ENCODE measurements around the gene KLHL30.

DNA sequence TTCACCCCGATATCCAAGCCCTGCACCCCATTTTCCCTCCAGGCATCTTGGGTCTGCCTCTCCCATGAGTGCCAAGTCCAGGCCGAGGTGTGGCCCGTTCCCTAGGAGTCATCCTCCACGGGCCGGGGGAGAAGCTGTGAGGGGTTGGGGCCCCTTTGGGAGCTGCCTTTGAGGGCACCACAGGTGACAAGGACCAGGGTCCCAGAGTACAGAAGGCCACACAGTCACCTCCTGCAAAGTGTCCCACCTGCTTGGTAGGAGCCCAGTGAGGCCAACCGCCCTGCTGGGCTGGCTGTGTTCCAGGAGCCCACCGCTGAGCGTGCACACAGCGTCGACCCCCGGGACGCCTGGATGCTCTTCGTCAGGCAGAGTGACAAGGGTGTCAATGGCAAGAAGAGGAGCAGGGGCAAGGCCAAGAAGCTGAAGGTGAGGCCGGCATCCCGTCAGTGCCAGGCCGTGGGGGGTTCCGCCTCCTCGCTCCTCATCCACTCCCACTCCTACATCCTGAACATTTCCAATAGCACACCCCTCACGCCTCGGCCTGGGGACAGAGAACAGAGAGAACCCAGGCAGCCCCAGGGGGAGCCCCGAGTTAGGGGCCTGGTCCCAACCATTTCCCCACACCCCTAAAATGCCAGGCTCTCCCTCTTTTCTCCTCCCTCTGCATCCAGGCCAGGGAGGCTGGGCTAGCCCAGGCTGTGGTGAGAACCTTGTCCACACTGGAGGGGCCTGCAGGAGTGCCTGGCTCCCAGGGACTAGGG, 23.0 kb downstream of the KLHL30 start:
- TF ChIP-seq, protein P1, sequence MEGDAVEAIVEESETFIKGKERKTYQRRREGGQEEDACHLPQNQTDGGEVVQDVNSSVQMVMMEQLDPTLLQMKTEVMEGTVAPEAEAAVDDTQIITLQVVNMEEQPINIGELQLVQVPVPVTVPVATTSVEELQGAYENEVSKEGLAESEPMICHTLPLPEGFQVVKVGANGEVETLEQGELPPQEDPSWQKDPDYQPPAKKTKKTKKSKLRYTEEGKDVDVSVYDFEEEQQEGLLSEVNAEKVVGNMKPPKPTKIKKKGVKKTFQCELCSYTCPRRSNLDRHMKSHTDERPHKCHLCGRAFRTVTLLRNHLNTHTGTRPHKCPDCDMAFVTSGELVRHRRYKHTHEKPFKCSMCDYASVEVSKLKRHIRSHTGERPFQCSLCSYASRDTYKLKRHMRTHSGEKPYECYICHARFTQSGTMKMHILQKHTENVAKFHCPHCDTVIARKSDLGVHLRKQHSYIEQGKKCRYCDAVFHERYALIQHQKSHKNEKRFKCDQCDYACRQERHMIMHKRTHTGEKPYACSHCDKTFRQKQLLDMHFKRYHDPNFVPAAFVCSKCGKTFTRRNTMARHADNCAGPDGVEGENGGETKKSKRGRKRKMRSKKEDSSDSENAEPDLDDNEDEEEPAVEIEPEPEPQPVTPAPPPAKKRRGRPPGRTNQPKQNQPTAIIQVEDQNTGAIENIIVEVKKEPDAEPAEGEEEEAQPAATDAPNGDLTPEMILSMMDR (IDR thresholded peaks at IDR 0.05), result no peak
- no peak for TF ChIP-seq POLR2AphosphoS5 (IDR thresholded peaks at IDR 0.05)
- no peak for TF ChIP-seq POLR2A (IDR thresholded peaks at IDR 0.05)

All from transverse colon (tissue), 4 donors.